Stimulated activated memory B cell treated with anti-CD40 and anti-IgM and Interleukin-4, amounts not matched to agents 10 μg/mL and 1 μg/mL and 100 μg/mL, for 72 hours (primary cell): Measurements from ENCODE around the gene KIF9.
A peak's percentile ranks its signal among the peaks of the same experiment; 100 is the strongest.
"Not testable (repeated sequence)": the region's sequence is repeated elsewhere in the genome, so short reads cannot be mapped to it uniquely, and the experiment has no call there.

ENCODE experiments used
- ATAC-seq: fragments of 150-1000 bp; cut with Tn5 transposase; 2 replicates; pipeline ENCODE4 v1.10.0; 2021
- H3K27ac Mint-ChIP-seq: one replicate; pipeline ENCODE4 v1.8.0; 2022; ENCODE audit warnings: mild to moderate bottlenecking, mixed read lengths
- H3K27me3 Mint-ChIP-seq: one replicate; pipeline ENCODE4 v1.8.0; 2022; ENCODE audit warnings: mixed read lengths
- H3K36me3 Mint-ChIP-seq: one replicate; pipeline ENCODE4 v1.8.0; 2022; ENCODE audit warnings: mixed read lengths
- H3K4me1 Mint-ChIP-seq: one replicate; pipeline ENCODE4 v1.8.0; 2022; ENCODE audit warnings: mixed read lengths
- H3K4me3 Mint-ChIP-seq: one replicate; pipeline ENCODE4 v1.8.0; 2022; ENCODE audit warnings: mild to moderate bottlenecking, moderate library complexity, mixed read lengths
- H3K9me3 Mint-ChIP-seq: one replicate; pipeline ENCODE4 v1.8.0; 2022; ENCODE audit warnings: mixed read lengths

KIF9 gene

GRCh38 chr3:47282424-47283192, at the start of gene KIF9, which contains the start of gene KLHL18:
TSS of gene KIF9 (minus strand) at chr3:47282799. CDS start at chr3:47277374, 5,425 bp downstream.
TSS of gene KLHL18 (plus strand) at chr3:47282944. CDS start at chr3:47282966, 22 bp downstream.
- no peaks in the 10 kb centered on the region for H3K9me3 Mint-ChIP-seq
- ATAC-seq, result peak; percentile 94
- peaks cover 47% of the 10 kb centered on the region for H3K4me1 Mint-ChIP-seq
- H3K27ac Mint-ChIP-seq, result peak within 1 kb of the TSS; percentile 96
- H3K36me3 Mint-ChIP-seq, result peaks cover 16% of the 10 kb centered on the region
- no peaks in the 10 kb centered on the region for H3K27me3 Mint-ChIP-seq
- peak within 1 kb of the TSS; percentile 98 for H3K4me3 Mint-ChIP-seq

GRCh38 chr3:47324278-47324865, 41.8 kb upstream of the KIF9 start:
- no peaks in the 10 kb centered on the region for H3K9me3 Mint-ChIP-seq
- no peak overlapping the region for H3K4me3 Mint-ChIP-seq
- H3K27ac Mint-ChIP-seq, result no peak overlapping the region
- no peaks in the 10 kb centered on the region for H3K27me3 Mint-ChIP-seq
- peaks cover 38% of the 10 kb centered on the region for H3K36me3 Mint-ChIP-seq
- H3K4me1 Mint-ChIP-seq, result peaks cover 14% of the 10 kb centered on the region
- peak; percentile 69 for ATAC-seq

GRCh38 chr3:47323431-47324277, 41.1 kb upstream of the KIF9 start:
- Mint-ChIP-seq H3K4me1 (peaks cover 14% of the 10 kb centered on the region), H3K9me3 (no peaks in the 10 kb centered on the region), H3K4me3 (no peak overlapping the region), H3K36me3 (peaks cover 38% of the 10 kb centered on the region), H3K27ac (peak overlapping the region; percentile 77), H3K27me3 (no peaks in the 10 kb centered on the region)
- peak; percentile 39 for ATAC-seq

GRCh38 chr3:47319956-47320355, 37.4 kb upstream of the KIF9 start:
- no peak for ATAC-seq
- peaks cover 25% of the 10 kb centered on the region for H3K4me1 Mint-ChIP-seq
- H3K4me3 Mint-ChIP-seq, result no peak overlapping the region
- H3K27me3 Mint-ChIP-seq, result no peaks in the 10 kb centered on the region
- peaks cover 25% of the 10 kb centered on the region for H3K36me3 Mint-ChIP-seq
- H3K27ac Mint-ChIP-seq, result no peak overlapping the region
- H3K9me3 Mint-ChIP-seq, result no peaks in the 10 kb centered on the region

GRCh38 chr3:47318916-47319315, 36.3 kb upstream of the KIF9 start:
- Mint-ChIP-seq H3K36me3 (peaks cover 28% of the 10 kb centered on the region), H3K27me3 (no peaks in the 10 kb centered on the region), H3K4me3 (no peak overlapping the region), H3K4me1 (peaks cover 33% of the 10 kb centered on the region), H3K9me3 (no peaks in the 10 kb centered on the region), H3K27ac (peak overlapping the region; percentile 38)
- ATAC-seq, result no peak

- Mint-ChIP-seq H3K4me1 (peaks cover 41% of the 10 kb centered on the region), H3K27ac (peak overlapping the region; percentile 45)
- not testable (repeated sequence) for H3K27me3 Mint-ChIP-seq, H3K9me3 Mint-ChIP-seq, H3K4me3 Mint-ChIP-seq, H3K36me3 Mint-ChIP-seq, ATAC-seq
Measured at GRCh38 chr3:47316151-47316550, 33.6 kb upstream of the KIF9 start.

GRCh38 chr3:47315069-47315647, 32.6 kb upstream of the KIF9 start:
- peaks cover 51% of the 10 kb centered on the region for H3K4me1 Mint-ChIP-seq
- H3K4me3 Mint-ChIP-seq, result no peak overlapping the region
- no peaks in the 10 kb centered on the region for H3K9me3 Mint-ChIP-seq
- no peak for ATAC-seq
- H3K36me3 Mint-ChIP-seq, result peaks cover 17% of the 10 kb centered on the region
- H3K27me3 Mint-ChIP-seq, result no peaks in the 10 kb centered on the region
- H3K27ac Mint-ChIP-seq, result peak overlapping the region; percentile 45

- Mint-ChIP-seq H3K4me3 (no peak overlapping the region), H3K36me3 (peaks cover 19% of the 10 kb centered on the region), H3K4me1 (peaks cover 53% of the 10 kb centered on the region), H3K9me3 (no peaks in the 10 kb centered on the region), H3K27ac (peak overlapping the region; percentile 45), H3K27me3 (no peaks in the 10 kb centered on the region)
- ATAC-seq, result no peak
Measured at GRCh38 chr3:47314056-47314764, 31.6 kb upstream of the KIF9 start.

- peaks cover 19% of the 10 kb centered on the region for H3K36me3 Mint-ChIP-seq
- no peak for ATAC-seq
- H3K4me3 Mint-ChIP-seq, result no peak overlapping the region
- no peaks in the 10 kb centered on the region for H3K27me3 Mint-ChIP-seq
- H3K4me1 Mint-ChIP-seq, result peaks cover 53% of the 10 kb centered on the region
- H3K27ac Mint-ChIP-seq, result no peak overlapping the region
- no peaks in the 10 kb centered on the region for H3K9me3 Mint-ChIP-seq
Measured at GRCh38 chr3:47313341-47314055, 30.9 kb upstream of the KIF9 start.

- H3K27me3 Mint-ChIP-seq, result no peaks in the 10 kb centered on the region
- H3K36me3 Mint-ChIP-seq, result peaks cover 40% of the 10 kb centered on the region
- H3K4me3 Mint-ChIP-seq, result no peak overlapping the region
- peak overlapping the region; percentile 3 for H3K27ac Mint-ChIP-seq
- peaks cover 62% of the 10 kb centered on the region for H3K4me1 Mint-ChIP-seq
- ATAC-seq, result no peak
- no peaks in the 10 kb centered on the region for H3K9me3 Mint-ChIP-seq
Measured at GRCh38 chr3:47310391-47310790, 27.8 kb upstream of the KIF9 start.

GRCh38 chr3:47309231-47309630, 26.6 kb upstream of the KIF9 start:
- peaks cover 42% of the 10 kb centered on the region for H3K36me3 Mint-ChIP-seq
- not testable (repeated sequence) for H3K27me3 Mint-ChIP-seq, H3K27ac Mint-ChIP-seq, H3K9me3 Mint-ChIP-seq, H3K4me3 Mint-ChIP-seq, ATAC-seq
- H3K4me1 Mint-ChIP-seq, result peaks cover 59% of the 10 kb centered on the region

GRCh38 chr3:47306022-47306421, 23.4 kb upstream of the KIF9 start:
- ATAC-seq, result no peak
- Mint-ChIP-seq H3K27me3 (no peaks in the 10 kb centered on the region), H3K27ac (peak overlapping the region; percentile 1), H3K9me3 (no peaks in the 10 kb centered on the region), H3K4me3 (no peak overlapping the region), H3K36me3 (peaks cover 63% of the 10 kb centered on the region), H3K4me1 (peaks cover 43% of the 10 kb centered on the region)

GRCh38 chr3:47301456-47301855, 18.9 kb upstream of the KIF9 start:
- no peak for ATAC-seq
- no peak overlapping the region for H3K4me3 Mint-ChIP-seq
- peaks cover 54% of the 10 kb centered on the region for H3K4me1 Mint-ChIP-seq
- no peaks in the 10 kb centered on the region for H3K27me3 Mint-ChIP-seq
- H3K36me3 Mint-ChIP-seq, result peaks cover 64% of the 10 kb centered on the region
- H3K9me3 Mint-ChIP-seq, result no peaks in the 10 kb centered on the region
- H3K27ac Mint-ChIP-seq, result no peak overlapping the region
